Lower lobe of right lung (tissue), 2 donors: ENCODE results near the gene TTC36. TPM values are rescaled to one million over a fixed set of nuclear protein-coding genes. Genes with fewer than 3 reads are reported as not detected.
A peak's percentile ranks its signal among the peaks of the same experiment; 100 is the strongest.
"Not testable (repeated sequence)": the region's sequence is repeated elsewhere in the genome, so short reads cannot be mapped to it uniquely, and the experiment has no call there.

Source experiments
- ATAC-seq, 2 donors: fragments of 200-7000 bp; cut with Tn5 transposase; one replicate each; pipeline ENCODE4 v1.9.1; 2020 to 2022; ENCODE audit warnings: mild to moderate bottlenecking in 2 of 2, moderate library complexity in 2 of 2
- DNase-seq: peaks from one replicate; pipeline ENCODE4 v3.0.0-alpha.2; 2020
- H3K27ac ChIP-seq: fragments of 200-600 bp; one replicate; pipeline ENCODE4 v1.8.0; 2022
- H3K27me3 ChIP-seq: fragments of 200-600 bp; one replicate; pipeline ENCODE4 v1.8.0; 2022; ENCODE audit warnings: low read depth
- H3K36me3 ChIP-seq: fragments of 200-600 bp; one replicate; pipeline ENCODE4 v1.8.0; 2022; ENCODE audit warnings: mild to moderate bottlenecking
- H3K4me1 ChIP-seq: fragments of 200-600 bp; one replicate; pipeline ENCODE4 v1.8.0; 2022
- H3K4me3 ChIP-seq: fragments of 200-600 bp; one replicate; pipeline ENCODE4 v1.8.0; 2022; ENCODE audit warnings: mild to moderate bottlenecking
- H3K9me3 ChIP-seq: fragments of 200-600 bp; one replicate; pipeline ENCODE4 v1.8.0; 2022
- CTCF ChIP-seq: fragments of 200-600 bp; IDR thresholded peaks from one replicate; pipeline ENCODE4 v1.8.0; 2022; ENCODE audit warnings: antibody characterized with exemption, mild to moderate bottlenecking
- intact Hi-C: fragments of 100-400 bp; cut with DNase I; formaldehyde crosslinking; loops from one replicate; pipeline ENCODE4 v1.11.0; 2022
- long read RNA-seq: library from polyadenylated mRNA; unstranded; transcript quantifications from one replicate; pipeline ENCODE4 v2.0.0, GENCODE V29; 2021
- total RNA-seq: library from RNA; stranded (reverse); fragmentation: NEBNext Ultra II Directional; extraction: Animal tissue kit (Norgen Biotek cat#: 25700); gene quantifications from one replicate; pipeline ENCODE4 v1.2.1, GENCODE V29; 2021
- donor health status: DM: no; HTN: yes; CAD: no; lungs with severe emphysema.

TTC36 gene
- 1.0 TPM for total RNA-seq
- long read RNA-seq, result 0 reads

GRCh38 chr11:118527109-118527508, at the start of gene TTC36:
Gene TTC36 (plus strand): TSS chr11:118527474. CDS start chr11:118527495, 21 bp downstream.
- no peak for ATAC-seq
- H3K27ac ChIP-seq, result no peak within 1 kb of the TSS

GRCh38 chr11:118481238-118481637, 46.0 kb upstream of the TTC36 start:
- ATAC-seq, H3K27me3 ChIP-seq, H3K4me3 ChIP-seq, H3K27ac ChIP-seq, H3K9me3 ChIP-seq, DNase-seq, intact Hi-C loops, H3K4me1 ChIP-seq: not testable (repeated sequence)
- H3K36me3 ChIP-seq, result peaks cover 100% of the 10 kb centered on the region

More at GRCh38 chr11:118527109-118527508, at the start of gene TTC36:
- no peak for TF ChIP-seq CTCF
- H3K4me3 ChIP-seq, result no peak within 1 kb of the TSS
- no peaks in the 10 kb centered on the region for H3K9me3 ChIP-seq
- H3K4me1 ChIP-seq, result peaks cover 26% of the 10 kb centered on the region
- H3K36me3 ChIP-seq, result peaks cover 34% of the 10 kb centered on the region
- no peaks in the 10 kb centered on the region for H3K27me3 ChIP-seq
- intact Hi-C loops, result no loop called here
- no peak for DNase-seq

GRCh38 chr11:118484405-118484804, 42.9 kb upstream of the TTC36 start:
- peaks cover 96% of the 10 kb centered on the region for H3K36me3 ChIP-seq
- intact Hi-C loops, result no loop called here
- H3K27ac ChIP-seq, result no peak overlapping the region
- no peaks in the 10 kb centered on the region for H3K4me1 ChIP-seq
- H3K9me3 ChIP-seq, result no peaks in the 10 kb centered on the region
- no peaks in the 10 kb centered on the region for H3K27me3 ChIP-seq
- no peak overlapping the region for H3K4me3 ChIP-seq
- no peak for TF ChIP-seq CTCF
- ATAC-seq, result no peak
- DNase-seq, result no peak

GRCh38 chr11:118485273-118485672, 42.0 kb upstream of the TTC36 start:
- H3K9me3 ChIP-seq, result no peaks in the 10 kb centered on the region
- intact Hi-C loops, result no loop called here
- DNase-seq, result no peak
- no peak for ATAC-seq
- H3K4me1 ChIP-seq, result no peaks in the 10 kb centered on the region
- peaks cover 96% of the 10 kb centered on the region for H3K36me3 ChIP-seq
- no peak overlapping the region for H3K4me3 ChIP-seq
- no peaks in the 10 kb centered on the region for H3K27me3 ChIP-seq
- H3K27ac ChIP-seq, result no peak overlapping the region
- TF ChIP-seq CTCF, result no peak

GRCh38 chr11:118488480-118489109, 38.7 kb upstream of the TTC36 start:
- Histone ChIP-seq H3K27me3 (no peaks in the 10 kb centered on the region), H3K4me1 (no peaks in the 10 kb centered on the region), H3K36me3 (peaks cover 96% of the 10 kb centered on the region), H3K4me3 (no peak overlapping the region), H3K27ac (no peak overlapping the region), H3K9me3 (no peaks in the 10 kb centered on the region)
- peak; percentile 53 for DNase-seq
- intact Hi-C loops, result no loop called here
- ATAC-seq, result peak; percentile 70 to 72
- peak; percentile 81 for TF ChIP-seq CTCF

GRCh38 chr11:118491041-118491440, 36.2 kb upstream of the TTC36 start:
- Histone ChIP-seq H3K4me1 (no peaks in the 10 kb centered on the region), H3K9me3 (no peaks in the 10 kb centered on the region), H3K27me3 (no peaks in the 10 kb centered on the region), H3K27ac (no peak overlapping the region), H3K4me3 (no peak overlapping the region), H3K36me3 (peaks cover 96% of the 10 kb centered on the region)
- DNase-seq, result no peak
- no peak for ATAC-seq
- no peak for TF ChIP-seq CTCF
- intact Hi-C loops, result loop anchor here (10.0 kb wide), 1 partner anchor 106 kb away; no protein-coding TSS in a partner anchor
